ENCODE measurements around the gene SPATS2L. TPM values are rescaled to one million over a fixed set of nuclear protein-coding genes. Genes with fewer than 3 reads are reported as not detected.

The SPATS2L gene
- total and polyA plus RNA-seq, 2 of the 13 experiments (the other 11 are each of a cell fraction or from before 2014, with no cell fraction given): 154 to 212 TPM

DNA sequence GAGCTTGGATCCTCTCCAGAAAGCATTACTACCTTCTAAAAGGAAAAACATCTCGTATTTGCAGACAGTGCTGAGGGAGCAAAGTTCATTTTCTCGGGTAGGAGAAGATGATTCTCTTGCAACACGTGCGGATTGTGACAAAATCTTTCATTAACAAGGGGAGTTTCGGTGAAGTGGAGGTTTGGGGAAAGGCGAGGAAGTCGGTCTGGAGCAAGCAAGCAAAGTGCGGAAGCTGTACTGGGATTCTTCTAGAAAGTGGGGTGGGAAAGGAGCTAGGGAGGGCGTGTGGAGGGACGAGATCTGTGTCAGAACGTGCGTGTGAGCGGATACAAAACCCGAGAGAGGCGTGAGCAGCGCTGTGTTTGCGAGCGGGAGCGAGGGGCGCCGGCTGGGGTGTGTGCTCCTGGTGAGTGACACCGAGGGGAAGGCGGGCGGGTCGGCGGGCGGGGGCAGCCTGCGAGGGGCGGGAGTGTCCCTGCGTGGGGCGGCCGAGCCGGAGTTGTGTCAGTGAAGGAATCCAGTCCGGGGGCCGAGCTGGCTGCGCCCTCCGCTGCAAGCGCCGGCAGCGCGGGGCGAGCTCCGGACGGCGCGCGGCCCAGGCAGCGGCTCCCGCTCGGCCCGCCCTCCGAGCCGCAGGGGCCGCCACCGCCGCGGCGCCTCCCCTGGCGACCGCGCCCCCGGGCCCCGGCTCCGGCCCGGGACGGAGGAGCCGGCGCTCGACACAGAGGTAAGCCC, at the start of gene SPATS2L (continued):
- TF ChIP-seq HCFC1 (IDR thresholded peaks at IDR 0.05; ENCODE audit: low read depth, low read length) (no peak), CHCHD3 (CRISPR knock-in tag; IDR thresholded peaks at IDR 0.05) (no peak), RBM22 (optimal IDR thresholded peaks at IDR 0.05; ENCODE audit: low read length) (peak; percentile 80), HNRNPK (IDR thresholded peaks at IDR 0.05; ENCODE audit: low read depth, low read length, poor library complexity, severe bottlenecking) (peak; percentile 73), BRCA1 (CRISPR knock-in tag; IDR thresholded peaks at IDR 0.05) (no peak), ELF4 (CRISPR knock-in tag; IDR thresholded peaks at IDR 0.05; ENCODE audit: borderline replicate concordance) (0 out of 2 replicates have a peak, but pooled peaks have one; percentile 37), RNF2 (conservative IDR thresholded peaks at IDR 0.05; ENCODE audit: low read depth) (0 out of 2 replicates have a peak, but pooled peaks have one; percentile 22), ZNF703 (CRISPR knock-in tag; IDR thresholded peaks at IDR 0.05; ENCODE audit: borderline replicate concordance) (peak; percentile 88), BORCS8-MEF2B (CRISPR knock-in tag; IDR thresholded peaks at IDR 0.05) (peak; percentile 88; the same call in 1 of the 2 replicates), SIN3A (IDR thresholded peaks at IDR 0.05; ENCODE audit: borderline replicate concordance, low read depth, low read length) (peak; percentile 64; the same call in 1 of the 2 replicates), ZNF205 (CRISPR knock-in tag; IDR thresholded peaks at IDR 0.05) (peak; percentile 77; the same call in 1 of the 2 replicates), MAFK (conservative IDR thresholded peaks at IDR 0.05 in 1 of 2, IDR thresholded peaks at IDR 0.05 in 1 of 2; ENCODE audit: low read length in 2 of 2) (peak; percentile 45; a peak in 2 of 4 replicates), ZNF782 (CRISPR knock-in tag; IDR thresholded peaks at IDR 0.05; ENCODE audit: borderline replicate concordance) (no peak), SP1 (IDR thresholded peaks at IDR 0.05) (no peak), SP1 (CRISPR knock-in tag; IDR thresholded peaks at IDR 0.05) (0 out of 2 replicates have a peak, but pooled peaks have one; percentile 31), KAT2B (IDR thresholded peaks at IDR 0.05; ENCODE audit: borderline replicate concordance, low read depth, low read length) (no peak)
- TF ChIP-seq, protein P1, sequence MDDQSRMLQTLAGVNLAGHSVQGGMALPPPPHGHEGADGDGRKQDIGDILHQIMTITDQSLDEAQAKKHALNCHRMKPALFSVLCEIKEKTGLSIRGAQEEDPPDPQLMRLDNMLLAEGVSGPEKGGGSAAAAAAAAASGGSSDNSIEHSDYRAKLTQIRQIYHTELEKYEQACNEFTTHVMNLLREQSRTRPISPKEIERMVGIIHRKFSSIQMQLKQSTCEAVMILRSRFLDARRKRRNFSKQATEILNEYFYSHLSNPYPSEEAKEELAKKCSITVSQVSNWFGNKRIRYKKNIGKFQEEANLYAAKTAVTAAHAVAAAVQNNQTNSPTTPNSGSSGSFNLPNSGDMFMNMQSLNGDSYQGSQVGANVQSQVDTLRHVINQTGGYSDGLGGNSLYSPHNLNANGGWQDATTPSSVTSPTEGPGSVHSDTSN (CRISPR knock-in tag; IDR thresholded peaks at IDR 0.05; ENCODE audit: borderline replicate concordance): no peak
- TF ChIP-seq, protein P2, sequence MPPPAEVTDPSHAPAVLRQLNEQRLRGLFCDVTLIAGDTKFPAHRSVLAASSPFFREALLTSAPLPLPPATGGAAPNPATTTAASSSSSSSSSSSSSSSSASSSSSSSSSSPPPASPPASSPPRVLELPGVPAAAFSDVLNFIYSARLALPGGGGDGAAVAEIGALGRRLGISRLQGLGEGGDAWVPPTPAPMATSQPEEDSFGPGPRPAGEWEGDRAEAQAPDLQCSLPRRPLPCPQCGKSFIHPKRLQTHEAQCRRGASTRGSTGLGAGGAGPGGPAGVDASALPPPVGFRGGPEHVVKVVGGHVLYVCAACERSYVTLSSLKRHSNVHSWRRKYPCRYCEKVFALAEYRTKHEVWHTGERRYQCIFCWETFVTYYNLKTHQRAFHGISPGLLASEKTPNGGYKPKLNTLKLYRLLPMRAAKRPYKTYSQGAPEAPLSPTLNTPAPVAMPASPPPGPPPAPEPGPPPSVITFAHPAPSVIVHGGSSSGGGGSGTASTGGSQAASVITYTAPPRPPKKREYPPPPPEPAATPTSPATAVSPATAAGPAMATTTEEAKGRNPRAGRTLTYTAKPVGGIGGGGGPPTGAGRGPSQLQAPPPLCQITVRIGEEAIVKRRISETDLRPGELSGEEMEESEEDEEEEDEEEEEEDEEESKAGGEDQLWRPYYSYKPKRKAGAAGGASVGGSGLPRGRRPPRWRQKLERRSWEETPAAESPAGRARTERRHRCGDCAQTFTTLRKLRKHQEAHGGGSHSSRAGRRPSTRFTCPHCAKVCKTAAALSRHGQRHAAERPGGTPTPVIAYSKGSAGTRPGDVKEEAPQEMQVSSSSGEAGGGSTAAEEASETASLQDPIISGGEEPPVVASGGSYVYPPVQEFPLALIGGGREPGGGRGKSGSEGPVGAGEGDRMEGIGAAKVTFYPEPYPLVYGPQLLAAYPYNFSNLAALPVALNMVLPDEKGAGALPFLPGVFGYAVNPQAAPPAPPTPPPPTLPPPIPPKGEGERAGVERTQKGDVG (CRISPR knock-in tag; IDR thresholded peaks at IDR 0.05; ENCODE audit: borderline replicate concordance): peak; percentile 69; the same call in 1 of the 2 replicates
- TF ChIP-seq, protein P3, sequence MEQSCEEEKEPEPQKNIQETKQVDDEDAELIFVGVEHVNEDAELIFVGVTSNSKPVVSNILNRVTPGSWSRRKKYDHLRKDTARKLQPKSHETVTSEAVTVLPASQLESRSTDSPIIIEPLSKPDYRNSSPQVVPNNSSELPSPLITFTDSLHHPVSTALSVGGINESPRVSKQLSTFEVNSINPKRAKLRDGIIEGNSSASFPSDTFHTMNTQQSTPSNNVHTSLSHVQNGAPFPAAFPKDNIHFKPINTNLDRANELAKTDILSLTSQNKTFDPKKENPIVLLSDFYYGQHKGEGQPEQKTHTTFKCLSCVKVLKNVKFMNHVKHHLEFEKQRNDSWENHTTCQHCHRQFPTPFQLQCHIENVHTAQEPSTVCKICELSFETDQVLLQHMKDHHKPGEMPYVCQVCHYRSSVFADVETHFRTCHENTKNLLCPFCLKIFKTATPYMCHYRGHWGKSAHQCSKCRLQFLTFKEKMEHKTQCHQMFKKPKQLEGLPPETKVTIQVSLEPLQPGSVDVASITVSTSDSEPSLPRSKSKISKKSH (CRISPR knock-in tag; IDR thresholded peaks at IDR 0.05; ENCODE audit: borderline replicate concordance): no peak
- TF ChIP-seq, protein P4, sequence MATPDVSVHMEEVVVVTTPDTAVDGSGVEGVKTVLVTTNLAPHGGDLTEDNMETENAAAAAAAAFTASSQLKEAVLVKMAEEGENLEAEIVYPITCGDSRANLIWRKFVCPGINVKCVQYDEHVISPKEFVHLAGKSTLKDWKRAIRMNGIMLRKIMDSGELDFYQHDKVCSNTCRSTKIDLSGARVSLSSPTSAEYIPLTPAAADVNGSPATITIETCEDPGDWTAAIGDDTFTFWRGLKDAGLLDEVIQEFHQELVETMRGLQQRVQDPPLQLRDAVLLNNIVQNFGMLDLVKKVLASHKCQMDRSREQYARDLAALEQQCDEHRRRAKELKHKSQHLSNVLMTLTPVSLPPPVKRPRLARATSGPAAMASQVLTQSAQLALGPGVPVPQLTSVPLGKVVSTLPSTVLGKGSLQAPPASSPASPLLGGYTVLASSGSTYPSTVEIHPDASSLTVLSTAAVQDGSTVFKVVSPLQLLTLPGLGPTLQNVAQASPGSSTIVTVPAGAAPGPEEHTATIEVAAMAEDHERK (CRISPR knock-in tag; IDR thresholded peaks at IDR 0.05; ENCODE audit: low read depth): no peak
- TF ChIP-seq, protein P5, sequence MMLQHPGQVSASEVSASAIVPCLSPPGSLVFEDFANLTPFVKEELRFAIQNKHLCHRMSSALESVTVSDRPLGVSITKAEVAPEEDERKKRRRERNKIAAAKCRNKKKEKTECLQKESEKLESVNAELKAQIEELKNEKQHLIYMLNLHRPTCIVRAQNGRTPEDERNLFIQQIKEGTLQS (CRISPR knock-in tag; IDR thresholded peaks at IDR 0.05): peak; percentile 57
